Nephron (organoid): Measurements from ENCODE around the gene TRPC6.
"Not testable (repeated sequence)": the region's sequence is repeated elsewhere in the genome, so short reads cannot be mapped to it uniquely, and the experiment has no call there.

ENCODE experiments used
- H3K27ac Mint-ChIP-seq, 3 experiments: 2 replicates each; pipeline ENCODE4 v1.8.0; 2020; ENCODE audit warnings: mixed read lengths in 3 of 3, mild to moderate bottlenecking in 2 of 3, moderate library complexity in 1 of 3
- H3K27me3 Mint-ChIP-seq: 2 replicates; pipeline ENCODE4 v1.8.0; 2021; ENCODE audit warnings: low read depth, mild to moderate bottlenecking, moderate library complexity, mixed read lengths
- H3K36me3 Mint-ChIP-seq: 2 replicates; pipeline ENCODE4 v1.8.0; 2020; ENCODE audit warnings: low read depth, mixed read lengths
- H3K4me1 Mint-ChIP-seq: 2 replicates; pipeline ENCODE4 v1.8.0; 2020; ENCODE audit warnings: mixed read lengths
- H3K4me3 Mint-ChIP-seq, 3 experiments: 2 replicates each; pipeline ENCODE4 v1.8.0; 2020; ENCODE audit warnings: mild to moderate bottlenecking in 3 of 3, mixed read lengths in 3 of 3, moderate library complexity in 2 of 3
- H3K9me3 Mint-ChIP-seq: 2 replicates; pipeline ENCODE4 v1.8.0; 2020; ENCODE audit warnings: mixed read lengths
- TF ChIP-seq, protein P1 (sequence below), 3 experiments: fragments of 200-600 bp; sonication (generic); IDR thresholded peaks; one replicate each; pipeline ENCODE4 v1.5.0; 2021; ENCODE audit warnings: antibody characterized with exemption in 3 of 3; ENCODE audit not compliant: unreplicated experiment in 3 of 3

Gene TRPC6

DNA sequence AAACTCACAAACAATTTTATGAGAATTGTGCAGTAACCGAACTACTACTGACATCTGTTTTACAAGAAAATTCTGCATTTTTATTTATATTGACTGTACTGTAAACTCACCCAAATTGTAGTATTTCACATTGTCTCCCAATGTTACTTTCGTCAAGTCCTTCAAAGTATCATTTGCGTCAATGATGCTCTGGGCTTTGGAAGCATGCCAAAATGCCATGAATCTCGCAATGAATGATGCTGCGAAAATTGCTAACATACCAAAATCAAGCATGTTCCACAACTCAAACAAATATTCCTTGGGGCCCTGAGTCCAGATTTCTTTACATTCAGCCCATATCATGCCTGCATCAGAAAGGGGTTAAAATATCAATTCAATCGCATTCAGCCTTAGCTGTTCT lies 107.6 kb downstream of the TRPC6 start:
- Mint-ChIP-seq H3K27me3 (peaks cover 4% of the 10 kb centered on the region), H3K27ac (no peak overlapping the region), H3K4me1 (peaks cover 5% of the 10 kb centered on the region), H3K9me3 (no peaks in the 10 kb centered on the region), H3K4me3 (no peak overlapping the region), H3K36me3 (no peaks in the 10 kb centered on the region)
- TF ChIP-seq, protein P1, sequence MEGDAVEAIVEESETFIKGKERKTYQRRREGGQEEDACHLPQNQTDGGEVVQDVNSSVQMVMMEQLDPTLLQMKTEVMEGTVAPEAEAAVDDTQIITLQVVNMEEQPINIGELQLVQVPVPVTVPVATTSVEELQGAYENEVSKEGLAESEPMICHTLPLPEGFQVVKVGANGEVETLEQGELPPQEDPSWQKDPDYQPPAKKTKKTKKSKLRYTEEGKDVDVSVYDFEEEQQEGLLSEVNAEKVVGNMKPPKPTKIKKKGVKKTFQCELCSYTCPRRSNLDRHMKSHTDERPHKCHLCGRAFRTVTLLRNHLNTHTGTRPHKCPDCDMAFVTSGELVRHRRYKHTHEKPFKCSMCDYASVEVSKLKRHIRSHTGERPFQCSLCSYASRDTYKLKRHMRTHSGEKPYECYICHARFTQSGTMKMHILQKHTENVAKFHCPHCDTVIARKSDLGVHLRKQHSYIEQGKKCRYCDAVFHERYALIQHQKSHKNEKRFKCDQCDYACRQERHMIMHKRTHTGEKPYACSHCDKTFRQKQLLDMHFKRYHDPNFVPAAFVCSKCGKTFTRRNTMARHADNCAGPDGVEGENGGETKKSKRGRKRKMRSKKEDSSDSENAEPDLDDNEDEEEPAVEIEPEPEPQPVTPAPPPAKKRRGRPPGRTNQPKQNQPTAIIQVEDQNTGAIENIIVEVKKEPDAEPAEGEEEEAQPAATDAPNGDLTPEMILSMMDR (IDR thresholded peaks at IDR 0.05; ENCODE audit: unreplicated experiment in 3 of 3), result no peak

DNA sequence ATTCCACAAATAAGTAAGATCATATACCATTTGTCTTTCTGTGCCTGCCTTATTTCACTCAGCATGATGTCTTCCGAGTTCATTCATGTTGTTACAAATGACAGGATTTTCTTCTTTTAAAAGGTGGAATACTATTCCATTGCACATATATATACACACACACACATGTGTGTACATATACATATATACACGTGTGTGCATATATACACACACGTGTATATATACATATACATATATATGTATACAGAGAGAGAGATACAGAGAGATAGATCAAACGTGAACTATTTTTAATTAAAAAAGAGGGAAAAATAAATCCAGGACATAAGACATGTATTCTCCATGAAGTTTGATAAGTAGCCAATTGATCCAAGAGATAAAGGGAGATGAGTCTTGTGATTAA lies 108.1 kb downstream of the TRPC6 start:
- no peaks in the 10 kb centered on the region for H3K9me3 Mint-ChIP-seq
- H3K27me3 Mint-ChIP-seq, result peaks cover 4% of the 10 kb centered on the region
- H3K36me3 Mint-ChIP-seq, result no peaks in the 10 kb centered on the region
- H3K27ac Mint-ChIP-seq, result no peak overlapping the region
- peaks cover 5% of the 10 kb centered on the region for H3K4me1 Mint-ChIP-seq
- no peak overlapping the region for H3K4me3 Mint-ChIP-seq
- TF ChIP-seq, protein P1 (IDR thresholded peaks at IDR 0.05; ENCODE audit: unreplicated experiment in 3 of 3), result no peak

DNA sequence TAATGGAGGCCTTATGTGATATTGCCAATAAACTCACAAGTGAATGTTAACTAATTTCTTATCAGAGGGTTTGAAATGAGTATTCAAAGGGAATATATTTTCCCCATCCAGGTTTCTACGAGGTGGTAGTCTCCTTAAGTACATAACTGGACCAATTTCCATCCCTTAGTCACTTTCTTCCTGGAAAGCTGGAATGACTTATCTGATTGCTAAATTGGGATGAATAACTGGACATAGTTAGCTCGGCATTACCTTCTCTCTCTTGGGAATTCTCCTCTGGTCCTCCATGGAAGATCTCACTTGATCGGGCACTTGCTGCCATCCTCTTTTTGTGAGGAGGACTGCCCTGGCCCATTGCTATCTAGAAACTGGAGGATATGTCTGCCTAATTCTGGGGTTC lies 109.1 kb downstream of the TRPC6 start:
- peaks cover 5% of the 10 kb centered on the region for H3K4me1 Mint-ChIP-seq
- no peaks in the 10 kb centered on the region for H3K36me3 Mint-ChIP-seq
- no peak overlapping the region for H3K4me3 Mint-ChIP-seq
- TF ChIP-seq, protein P1 (IDR thresholded peaks at IDR 0.05; ENCODE audit: unreplicated experiment in 3 of 3), result no peak
- H3K9me3 Mint-ChIP-seq, result no peaks in the 10 kb centered on the region
- H3K27me3 Mint-ChIP-seq, result peaks cover 4% of the 10 kb centered on the region
- no peak overlapping the region for H3K27ac Mint-ChIP-seq

DNA sequence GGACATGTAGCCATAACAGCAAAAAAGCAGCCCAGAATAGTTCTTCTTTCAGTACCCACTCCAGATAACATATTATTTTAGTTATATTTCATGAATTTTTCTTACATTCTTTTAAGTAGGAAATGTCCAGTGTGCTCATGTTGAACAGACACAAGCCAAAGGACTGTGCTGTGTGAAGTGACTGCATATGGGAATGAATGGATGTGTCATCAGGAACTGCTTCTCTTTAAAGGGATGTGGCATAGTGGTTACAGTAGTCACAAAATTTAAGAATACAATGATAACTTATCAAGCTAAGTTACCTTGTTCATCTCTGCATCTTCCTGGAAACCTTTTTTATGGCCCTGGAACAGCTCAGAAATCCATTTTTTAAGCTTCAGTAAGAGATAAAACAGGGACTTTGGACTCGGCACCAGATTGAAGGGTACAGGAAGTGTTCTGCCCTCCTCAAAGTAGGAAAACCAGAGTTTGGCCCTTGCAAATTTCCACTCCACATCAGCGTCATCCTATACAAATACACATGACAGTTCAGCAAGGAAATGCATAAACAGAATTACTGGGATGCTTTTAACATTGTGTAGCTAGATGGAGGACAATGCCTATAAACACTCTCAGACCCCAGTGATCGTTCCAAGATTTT lies 112.8 kb downstream of the TRPC6 start:
- no peaks in the 10 kb centered on the region for H3K9me3 Mint-ChIP-seq
- TF ChIP-seq, protein P1 (IDR thresholded peaks at IDR 0.05; ENCODE audit: unreplicated experiment in 3 of 3), result no peak
- peaks cover 4% of the 10 kb centered on the region for H3K36me3 Mint-ChIP-seq
- no peak overlapping the region for H3K4me3 Mint-ChIP-seq
- H3K4me1 Mint-ChIP-seq, result no peaks in the 10 kb centered on the region
- H3K27ac Mint-ChIP-seq, result no peak overlapping the region
- no peaks in the 10 kb centered on the region for H3K27me3 Mint-ChIP-seq

DNA sequence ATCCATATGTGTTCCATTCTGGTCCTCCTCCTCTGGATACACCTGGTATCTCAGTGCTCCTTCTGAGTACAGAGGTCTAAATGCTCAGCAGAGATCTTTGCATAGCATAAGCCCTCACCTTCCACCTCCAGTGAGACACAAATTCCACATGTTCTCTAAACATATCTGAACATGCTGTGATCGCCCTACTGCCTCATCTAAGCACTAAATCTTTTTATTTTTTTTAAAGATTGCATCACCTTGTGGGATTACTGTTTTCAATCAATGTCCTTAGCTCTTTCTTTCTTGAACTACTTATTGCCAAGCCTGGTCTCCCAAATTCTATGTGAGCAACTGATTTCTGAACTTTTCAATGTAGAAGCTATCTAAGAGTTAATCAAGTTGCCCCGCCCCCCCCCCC lies 113.4 kb downstream of the TRPC6 start:
- H3K4me1 Mint-ChIP-seq, result no peaks in the 10 kb centered on the region
- peaks cover under 1% of the 10 kb centered on the region for H3K9me3 Mint-ChIP-seq
- no peak overlapping the region for H3K27ac Mint-ChIP-seq
- peaks cover 4% of the 10 kb centered on the region for H3K36me3 Mint-ChIP-seq
- no peaks in the 10 kb centered on the region for H3K27me3 Mint-ChIP-seq
- TF ChIP-seq, protein P1 (IDR thresholded peaks at IDR 0.05; ENCODE audit: unreplicated experiment in 3 of 3), result no peak
- no peak overlapping the region for H3K4me3 Mint-ChIP-seq

DNA sequence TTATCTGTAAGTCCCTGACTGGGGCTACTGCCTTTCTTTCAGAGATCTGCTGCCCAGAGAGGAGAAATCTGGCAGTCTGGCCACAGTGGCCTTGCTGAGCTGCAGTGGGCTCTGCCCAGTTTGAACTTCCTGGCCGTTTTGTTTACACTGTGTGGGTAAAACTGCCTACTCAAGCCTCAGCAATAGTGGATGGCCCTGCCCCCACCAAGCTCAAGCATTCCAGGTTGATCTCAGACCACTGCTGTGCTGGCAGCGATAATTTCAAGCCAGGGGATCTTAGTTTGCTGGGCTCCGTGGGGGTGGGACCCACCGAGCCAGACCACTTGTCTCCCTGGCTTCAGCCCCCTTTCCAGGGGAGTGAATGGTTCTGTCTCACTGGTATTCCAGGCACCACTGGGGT lies 117.5 kb downstream of the TRPC6 start:
- H3K36me3 Mint-ChIP-seq, result peaks cover 7% of the 10 kb centered on the region
- no peak overlapping the region for H3K4me3 Mint-ChIP-seq
- no peaks in the 10 kb centered on the region for H3K27me3 Mint-ChIP-seq
- no peaks in the 10 kb centered on the region for H3K4me1 Mint-ChIP-seq
- H3K27ac Mint-ChIP-seq, result peak overlapping the region in 1 of 3 experiments; percentile 43
- TF ChIP-seq, protein P1 (IDR thresholded peaks at IDR 0.05; ENCODE audit: unreplicated experiment in 3 of 3), result no peak
- H3K9me3 Mint-ChIP-seq, result peaks cover 22% of the 10 kb centered on the region

DNA sequence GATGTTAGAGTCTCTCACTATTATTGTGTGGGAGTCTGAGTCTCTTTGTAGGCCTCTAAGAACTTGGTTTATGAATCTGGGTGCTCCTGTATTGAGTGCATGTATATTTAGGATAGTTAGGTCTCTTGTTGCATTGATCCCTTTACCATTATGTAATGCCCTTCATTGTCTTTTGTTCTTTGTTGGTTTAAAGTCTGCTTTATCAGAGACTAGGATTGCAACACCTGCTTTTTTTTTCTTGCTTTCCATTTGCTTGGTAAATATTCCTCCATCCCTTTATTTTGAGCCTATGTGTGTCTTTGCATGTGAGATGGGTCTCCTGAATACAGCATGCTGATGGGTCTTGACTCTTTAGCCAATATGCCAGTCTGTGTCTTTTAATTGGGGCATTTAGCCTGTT lies 119.4 kb downstream of the TRPC6 start:
- H3K9me3 Mint-ChIP-seq, result peaks cover 22% of the 10 kb centered on the region
- not testable (repeated sequence) for H3K36me3 Mint-ChIP-seq, H3K27ac Mint-ChIP-seq, H3K27me3 Mint-ChIP-seq, H3K4me3 Mint-ChIP-seq, H3K4me1 Mint-ChIP-seq
